ENCODE results near the gene NOD1.
"Not testable (repeated sequence)": the region's sequence is repeated elsewhere in the genome, so short reads cannot be mapped to it uniquely, and the experiment has no call there.

The NOD1 gene

GRCh38 chr7:30427296-30428070 is 51.1 kb downstream of the NOD1 start:
- Histone ChIP-seq H3K27me3 (no peaks in the 10 kb centered on the region), H3K4me1 (no peaks in the 10 kb centered on the region), H3K36me3 (no peaks in the 10 kb centered on the region), H3K4me3 (ENCODE audit: low read depth, low read length) (no peak overlapping the region), H3K9me3 (no peaks in the 10 kb centered on the region)
- no peak for DNase-seq
- TF ChIP-seq, protein P1, sequence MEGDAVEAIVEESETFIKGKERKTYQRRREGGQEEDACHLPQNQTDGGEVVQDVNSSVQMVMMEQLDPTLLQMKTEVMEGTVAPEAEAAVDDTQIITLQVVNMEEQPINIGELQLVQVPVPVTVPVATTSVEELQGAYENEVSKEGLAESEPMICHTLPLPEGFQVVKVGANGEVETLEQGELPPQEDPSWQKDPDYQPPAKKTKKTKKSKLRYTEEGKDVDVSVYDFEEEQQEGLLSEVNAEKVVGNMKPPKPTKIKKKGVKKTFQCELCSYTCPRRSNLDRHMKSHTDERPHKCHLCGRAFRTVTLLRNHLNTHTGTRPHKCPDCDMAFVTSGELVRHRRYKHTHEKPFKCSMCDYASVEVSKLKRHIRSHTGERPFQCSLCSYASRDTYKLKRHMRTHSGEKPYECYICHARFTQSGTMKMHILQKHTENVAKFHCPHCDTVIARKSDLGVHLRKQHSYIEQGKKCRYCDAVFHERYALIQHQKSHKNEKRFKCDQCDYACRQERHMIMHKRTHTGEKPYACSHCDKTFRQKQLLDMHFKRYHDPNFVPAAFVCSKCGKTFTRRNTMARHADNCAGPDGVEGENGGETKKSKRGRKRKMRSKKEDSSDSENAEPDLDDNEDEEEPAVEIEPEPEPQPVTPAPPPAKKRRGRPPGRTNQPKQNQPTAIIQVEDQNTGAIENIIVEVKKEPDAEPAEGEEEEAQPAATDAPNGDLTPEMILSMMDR (IDR thresholded peaks at IDR 0.05; ENCODE audit: low read depth, low read length), result no peak

DNA sequence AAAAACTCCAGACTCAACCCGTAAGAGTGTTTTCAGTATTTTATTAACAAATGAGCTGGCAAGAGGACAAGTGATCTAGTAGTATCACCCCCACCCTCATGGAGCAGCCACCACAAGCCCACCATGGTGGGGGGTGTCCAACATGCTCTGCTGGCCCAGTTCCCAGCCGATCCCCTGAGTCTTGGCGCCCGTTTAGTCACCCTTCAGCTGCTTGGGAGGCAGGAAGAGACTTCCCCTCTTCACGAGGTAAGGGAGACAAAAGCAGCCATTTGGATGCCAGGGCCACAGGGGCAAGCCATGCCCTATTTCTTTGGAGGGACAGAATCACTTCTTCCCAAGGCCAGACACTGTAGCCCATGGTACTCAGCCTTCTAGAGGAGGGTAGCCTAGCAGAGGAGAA is 54.1 kb downstream of the NOD1 start:
- TF ChIP-seq, protein P1 (IDR thresholded peaks at IDR 0.05; ENCODE audit: low read depth, low read length), result no peak
- H3K4me3 ChIP-seq (ENCODE audit: low read depth, low read length), result no peak overlapping the region
- no peak for DNase-seq
- no peaks in the 10 kb centered on the region for H3K4me1 ChIP-seq
- H3K9me3 ChIP-seq, result no peaks in the 10 kb centered on the region
- H3K27me3 ChIP-seq, result no peaks in the 10 kb centered on the region
- H3K36me3 ChIP-seq, result no peaks in the 10 kb centered on the region

GRCh38 chr7:30423788-30424505 is 54.6 kb downstream of the NOD1 start:
- Histone ChIP-seq H3K9me3 (no peaks in the 10 kb centered on the region), H3K4me1 (no peaks in the 10 kb centered on the region), H3K27me3 (no peaks in the 10 kb centered on the region), H3K4me3 (ENCODE audit: low read depth, low read length) (no peak overlapping the region), H3K36me3 (no peaks in the 10 kb centered on the region)
- TF ChIP-seq, protein P1 (IDR thresholded peaks at IDR 0.05; ENCODE audit: low read depth, low read length), result no peak
- DNase-seq, result no peak

- TF ChIP-seq, protein P1 (IDR thresholded peaks at IDR 0.05; ENCODE audit: low read depth, low read length), result no peak
- Histone ChIP-seq H3K36me3 (no peaks in the 10 kb centered on the region), H3K4me3 (ENCODE audit: low read depth, low read length) (no peak overlapping the region), H3K9me3 (no peaks in the 10 kb centered on the region), H3K4me1 (no peaks in the 10 kb centered on the region), H3K27me3 (no peaks in the 10 kb centered on the region)
- DNase-seq, result no peak
These were observed 55.7 kb downstream of the NOD1 start for GRCh38 chr7:30422922-30423321.

DNA sequence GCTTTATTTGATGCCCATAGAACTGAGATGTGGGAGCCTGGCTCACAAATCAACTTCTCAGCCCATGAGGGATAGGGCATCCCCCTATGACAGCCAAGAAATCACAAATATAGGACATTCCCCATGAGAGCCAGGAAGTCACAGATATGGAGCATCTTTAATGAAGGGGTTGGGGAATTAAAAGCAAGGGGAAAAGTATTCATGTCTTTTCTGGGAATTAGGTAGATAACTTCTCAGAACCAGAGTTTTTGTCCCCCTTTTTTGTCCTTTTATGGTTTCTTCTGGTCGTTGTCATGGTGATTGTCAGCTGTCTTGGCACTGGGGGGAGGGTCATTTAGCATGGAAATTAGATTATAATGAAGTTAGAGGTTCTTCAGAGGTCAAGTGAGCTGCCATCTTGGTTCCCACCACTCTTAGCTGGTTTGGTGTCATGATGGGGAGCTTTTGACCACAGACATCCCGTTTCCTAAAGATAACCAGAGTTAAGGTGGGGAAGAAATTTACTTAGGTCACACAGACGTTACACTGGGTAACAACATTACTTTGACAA is 56.9 kb downstream of the NOD1 start:
- no peak for DNase-seq
- TF ChIP-seq, protein P1 (IDR thresholded peaks at IDR 0.05; ENCODE audit: low read depth, low read length), result no peak
- no peaks in the 10 kb centered on the region for H3K4me1 ChIP-seq
- H3K4me3 ChIP-seq (ENCODE audit: low read depth, low read length), result no peak overlapping the region
- no peaks in the 10 kb centered on the region for H3K9me3 ChIP-seq
- no peaks in the 10 kb centered on the region for H3K27me3 ChIP-seq
- H3K36me3 ChIP-seq, result no peaks in the 10 kb centered on the region

DNA sequence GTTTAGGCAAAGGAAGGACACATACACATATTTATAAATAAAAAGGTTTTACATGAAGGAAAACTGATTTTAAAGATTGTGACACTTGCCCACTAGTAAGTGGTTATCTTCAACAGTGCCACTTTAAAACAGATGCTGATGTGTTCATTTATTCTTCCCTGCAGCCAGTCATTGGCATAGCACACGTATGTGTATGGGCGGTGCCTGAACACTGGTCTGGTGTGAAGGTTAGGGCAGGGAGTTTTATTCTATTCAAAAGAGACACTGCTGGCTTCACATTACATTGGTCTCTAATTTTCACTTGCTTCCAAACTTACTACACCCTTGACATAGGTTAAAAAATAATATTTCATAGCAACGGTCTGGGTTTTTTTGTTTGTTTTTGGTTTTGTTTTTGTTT is 57.9 kb downstream of the NOD1 start:
- H3K9me3 ChIP-seq, result no peaks in the 10 kb centered on the region
- no peak for DNase-seq
- H3K27me3 ChIP-seq, result no peaks in the 10 kb centered on the region
- TF ChIP-seq, protein P1 (IDR thresholded peaks at IDR 0.05; ENCODE audit: low read depth, low read length), result no peak
- no peaks in the 10 kb centered on the region for H3K4me1 ChIP-seq
- H3K36me3 ChIP-seq, result no peaks in the 10 kb centered on the region
- H3K4me3 ChIP-seq (ENCODE audit: low read depth, low read length), result no peak overlapping the region

DNA sequence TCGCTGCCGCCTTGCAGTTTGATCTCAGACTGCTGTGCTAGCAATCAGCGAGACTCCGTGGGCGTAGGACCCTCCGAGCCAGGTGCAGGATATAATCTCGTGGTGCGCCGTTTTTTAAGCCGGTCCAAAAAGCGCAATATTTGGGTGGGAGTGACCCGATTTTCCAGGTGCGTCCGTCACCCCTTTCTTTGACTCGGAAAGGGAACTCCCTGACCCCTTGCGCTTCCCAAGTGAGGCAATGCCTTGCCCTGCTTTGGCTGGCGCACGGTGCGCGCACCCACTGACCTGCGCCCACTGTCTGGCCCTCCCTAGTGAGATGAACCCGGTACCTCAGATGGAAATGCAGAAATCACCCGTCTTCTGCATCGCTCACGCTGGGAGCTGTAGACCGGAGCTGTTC is 58.5 kb downstream of the NOD1 start:
- H3K27me3 ChIP-seq; H3K4me3 ChIP-seq (ENCODE audit: low read depth, low read length); H3K4me1 ChIP-seq; H3K9me3 ChIP-seq; DNase-seq; H3K36me3 ChIP-seq: not testable (repeated sequence)

All from BE2C (cell line).